Mammary epithelial cell (primary cell): ENCODE results near the gene NOM1.
"Not testable (repeated sequence)": the region's sequence is repeated elsewhere in the genome, so short reads cannot be mapped to it uniquely, and the experiment has no call there.

Source experiments
- CTCF ChIP-seq, 2 donors: IDR thresholded peaks in 1 of 2; conservative IDR thresholded peaks in 1 of 2; 2 replicates each; pipeline ENCODE4 v1.5.1; 2011 to 2012; ENCODE audit warnings: inconsistent platforms in 2 of 2, low read length in 2 of 2, mild to moderate bottlenecking in 2 of 2, control low read depth in 1 of 2, low read depth in 1 of 2; ENCODE audit not compliant: insufficient read depth in 1 of 2; ENCODE audit errors: extremely low read depth in 1 of 2
- EZH2 ChIP-seq: IDR thresholded peaks from 2 replicates; pipeline ENCODE4 v1.6.1; 2012; ENCODE audit warnings: low read length, inconsistent platforms, borderline replicate concordance

- TF ChIP-seq CTCF (conservative IDR thresholded peaks at IDR 0.05 in 1 of 2, IDR thresholded peaks at IDR 0.05 in 1 of 2; ENCODE audit: extremely low read depth in 1 of 2, insufficient read depth in 1 of 2, low read depth in 1 of 2, low read length in 2 of 2); EZH2: not testable (repeated sequence)
Observed at GRCh38 chr7:156900093-156900492, 49.4 kb upstream of the NOM1 start.
